Muscle of leg (tissue), 11 donors: ENCODE measurements around the gene MS4A18. TPM values are rescaled to one million over a fixed set of nuclear protein-coding genes. Genes with fewer than 3 reads are reported as not detected.

Experiments
- DNase-seq: peaks from one replicate; pipeline ENCODE4 v3.0.0; 2013
- H3K27ac ChIP-seq: one replicate; pipeline ENCODE4 v1.5.1; 2013; ENCODE audit warnings: mild to moderate bottlenecking, low read length, control low read depth
- H3K27me3 ChIP-seq: one replicate; pipeline ENCODE4 v1.6.1; 2013; ENCODE audit warnings: low read length; ENCODE audit not compliant: control insufficient read depth, insufficient read depth
- H3K36me3 ChIP-seq: one replicate; pipeline ENCODE4 v1.6.1; 2013; ENCODE audit warnings: low read length; ENCODE audit not compliant: control insufficient read depth, insufficient read depth
- H3K4me1 ChIP-seq: one replicate; pipeline ENCODE4 v1.6.1; 2013; ENCODE audit warnings: low read length; ENCODE audit not compliant: control insufficient read depth, insufficient read depth
- H3K4me3 ChIP-seq: one replicate; pipeline ENCODE4 v1.5.1; 2013; ENCODE audit warnings: low read length, control low read depth
- H3K9me3 ChIP-seq: replicated peaks from 2 replicates; pipeline ENCODE4 v1.6.1; 2013; ENCODE audit warnings: low read depth, low read length; ENCODE audit not compliant: control insufficient read depth
- WGBS: methylation state at CpG from one replicate; pipeline ENCODE4 v1.1.5; 2013; ENCODE audit warnings: missing lambda C conversion rate; ENCODE audit not compliant: insufficient coverage; 5-methylcytosine and 5-hydroxymethylcytosine counted together
- polyA plus RNA-seq, 8 donors: library from polyadenylated mRNA; unstranded; fragments of 120-200 nt; gene quantifications; one replicate each; pipeline versions ENCODE4 v1.2.1 to v1.2.3, GENCODE V29; 2013; ENCODE audit warnings: inconsistent platforms in 1 of 8, low replicate concordance in 1 of 8; ENCODE audit not compliant: insufficient read length in 8 of 8, insufficient read depth in 1 of 8
- total RNA-seq: library from RNA; stranded (reverse); fragments of 120-200 nt; gene quantifications from one replicate; pipeline ENCODE4 v1.2.4, GENCODE V29; 2013

Gene MS4A18
- total and polyA plus RNA-seq, 9 donors: not detected

GRCh38 chr11:60764879-60765278 lies 40.4 kb downstream of the MS4A18 start:
- no peak for DNase-seq
- Histone ChIP-seq H3K27ac (no peak overlapping the region), H3K27me3 (peaks cover 2% of the 10 kb centered on the region), H3K9me3 (no peaks in the 10 kb centered on the region), H3K36me3 (no peaks in the 10 kb centered on the region), H3K4me3 (no peak overlapping the region), H3K4me1 (peaks cover 4% of the 10 kb centered on the region)
- no CpG with 5 or more reads among the region's 1 CpG for WGBS

DNA sequence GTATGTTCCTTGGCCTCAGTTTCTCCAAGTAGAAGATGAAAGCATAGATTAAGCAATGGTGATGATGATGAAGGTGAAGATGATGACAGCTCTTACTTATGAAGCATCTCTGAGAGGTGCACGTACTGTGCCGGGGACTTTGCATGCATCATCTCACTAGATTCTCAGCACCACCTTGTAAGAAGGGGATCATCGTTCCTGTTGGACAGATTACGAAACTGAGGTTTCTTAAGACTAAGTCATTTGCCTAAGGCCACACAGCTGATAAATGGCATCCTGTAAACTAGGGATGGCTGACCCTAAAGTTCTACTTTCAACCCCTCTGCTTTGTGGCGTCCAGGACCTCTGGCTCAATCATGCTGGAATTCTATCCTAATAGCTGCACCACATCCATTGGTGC lies 40.8 kb downstream of the MS4A18 start:
- peaks cover 2% of the 10 kb centered on the region for H3K27me3 ChIP-seq
- DNase-seq: no peak
- 77% methylated on average over 4 of the region's 5 CpGs for WGBS
- no peaks in the 10 kb centered on the region for H3K9me3 ChIP-seq
- peaks cover 4% of the 10 kb centered on the region for H3K4me1 ChIP-seq
- no peak overlapping the region for H3K4me3 ChIP-seq
- H3K27ac ChIP-seq: no peak overlapping the region
- no peaks in the 10 kb centered on the region for H3K36me3 ChIP-seq

DNA sequence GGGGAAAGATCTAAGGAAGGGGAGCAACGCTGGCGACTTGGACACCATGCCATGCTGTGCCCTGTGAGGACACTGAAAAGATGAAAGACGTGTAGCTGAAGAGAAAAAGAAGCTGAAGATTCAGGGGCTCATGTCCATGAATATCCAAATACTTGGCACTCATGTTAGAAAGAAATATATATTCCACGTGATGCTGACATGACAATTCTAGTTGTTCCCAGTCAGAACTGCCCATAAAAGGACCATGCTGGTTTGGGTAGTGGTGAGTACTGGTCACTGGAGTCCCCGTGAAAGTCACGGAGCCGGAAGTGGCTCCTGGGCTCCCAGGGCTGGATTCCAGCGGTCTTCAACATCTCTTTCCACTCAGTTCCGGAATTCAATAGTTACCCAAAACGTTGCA lies 42.0 kb downstream of the MS4A18 start:
- Histone ChIP-seq H3K4me1 (peaks cover 4% of the 10 kb centered on the region), H3K36me3 (no peaks in the 10 kb centered on the region), H3K9me3 (no peaks in the 10 kb centered on the region), H3K27me3 (peaks cover 2% of the 10 kb centered on the region), H3K27ac (no peak overlapping the region), H3K4me3 (no peak overlapping the region)
- WGBS: 92% methylated on average over 2 of the region's 10 CpGs
- no peak for DNase-seq

DNA sequence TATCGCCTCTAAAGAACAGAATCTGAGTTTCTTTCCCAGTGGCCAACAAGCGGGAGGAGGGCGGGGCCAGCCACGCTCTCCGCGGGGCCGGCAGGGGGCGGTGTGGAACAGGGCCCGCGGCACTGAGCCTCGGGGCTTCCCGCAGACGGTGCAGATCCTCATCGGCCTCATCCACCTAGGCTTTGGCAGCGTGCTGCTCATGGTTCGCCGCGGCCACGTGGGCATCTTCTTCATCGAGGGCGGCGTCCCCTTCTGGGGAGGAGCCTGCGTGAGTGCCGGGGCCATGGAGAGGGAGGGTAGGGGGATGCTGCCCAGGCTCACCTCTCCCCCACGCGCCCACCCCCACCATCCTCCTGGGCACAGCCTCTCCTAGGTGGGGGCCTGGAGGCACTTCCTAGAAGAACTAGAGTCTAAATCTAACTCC lies 42.9 kb downstream of the MS4A18 start:
- H3K4me3 ChIP-seq: no peak overlapping the region
- H3K27me3 ChIP-seq: peaks cover 2% of the 10 kb centered on the region
- H3K9me3 ChIP-seq: no peaks in the 10 kb centered on the region

DNA sequence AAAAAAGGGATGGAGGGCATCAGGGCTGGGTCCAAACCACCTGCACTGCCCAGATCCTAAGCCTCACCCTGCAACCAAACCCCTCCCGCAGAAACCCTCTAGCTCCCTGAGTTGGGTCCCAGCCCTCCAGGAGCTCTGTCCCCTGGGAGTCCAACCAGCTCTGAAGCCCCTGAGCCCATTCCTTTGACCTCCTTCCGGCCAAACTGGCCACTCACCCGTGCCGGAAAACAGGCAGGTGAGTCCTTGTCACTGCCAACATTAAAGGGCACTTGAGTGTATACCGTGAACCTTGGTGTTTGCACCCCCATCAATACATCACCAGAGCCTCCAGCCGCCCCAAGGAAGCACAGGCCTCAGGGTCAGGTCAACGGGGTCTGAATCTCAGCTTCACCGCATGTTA lies 43.7 kb downstream of the MS4A18 start:
- Histone ChIP-seq H3K9me3 (no peaks in the 10 kb centered on the region), H3K36me3 (no peaks in the 10 kb centered on the region), H3K4me1 (peaks cover 8% of the 10 kb centered on the region), H3K27ac (no peak overlapping the region), H3K27me3 (peaks cover 2% of the 10 kb centered on the region), H3K4me3 (no peak overlapping the region)
- WGBS: 98% methylated on average over 6 of the region's 8 CpGs
- no peak for DNase-seq

More for the DNA sequence above, 42.9 kb downstream of the MS4A18 start:
- no peaks in the 10 kb centered on the region for H3K36me3 ChIP-seq
- no peak for DNase-seq
- H3K27ac ChIP-seq: no peak overlapping the region
- WGBS: 33% methylated on average over 5 of the region's 26 CpGs
- H3K4me1 ChIP-seq: peaks cover 2% of the 10 kb centered on the region

- Histone ChIP-seq H3K4me1 (peaks cover 10% of the 10 kb centered on the region), H3K27me3 (peaks cover 2% of the 10 kb centered on the region), H3K27ac (no peak overlapping the region), H3K4me3 (no peak overlapping the region), H3K36me3 (no peaks in the 10 kb centered on the region), H3K9me3 (no peaks in the 10 kb centered on the region)
- no peak for DNase-seq
- 73% methylated on average over 4 of the region's 4 CpGs for WGBS
Observed at GRCh38 chr11:60769273-60769672, 44.8 kb downstream of the MS4A18 start.

DNA sequence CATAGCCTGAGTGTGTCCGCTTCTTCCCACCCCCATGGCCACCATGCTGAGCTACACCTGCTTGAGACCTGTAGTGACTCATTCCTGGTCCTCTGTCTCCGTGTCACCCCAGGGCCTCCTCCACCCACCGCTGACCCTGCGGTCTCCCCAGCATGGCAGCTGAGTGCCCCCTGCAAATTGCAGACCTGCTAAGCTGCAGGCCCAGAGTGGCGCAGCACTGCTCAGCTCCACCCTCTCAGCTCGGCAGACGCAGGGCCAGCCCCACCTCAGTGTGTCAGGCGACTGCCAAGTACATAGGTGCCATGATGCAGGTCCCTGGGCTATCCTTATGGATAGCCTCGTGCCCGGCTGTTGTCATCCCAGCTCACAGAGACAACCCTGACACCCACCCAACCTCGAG lies 45.3 kb downstream of the MS4A18 start:
- no peak for DNase-seq
- H3K4me1 ChIP-seq: peaks cover 10% of the 10 kb centered on the region
- H3K9me3 ChIP-seq: no peaks in the 10 kb centered on the region
- 85% methylated on average over 11 of the region's 11 CpGs for WGBS
- peaks cover 2% of the 10 kb centered on the region for H3K27me3 ChIP-seq
- H3K4me3 ChIP-seq: no peak overlapping the region
- H3K27ac ChIP-seq: no peak overlapping the region
- no peaks in the 10 kb centered on the region for H3K36me3 ChIP-seq

DNA sequence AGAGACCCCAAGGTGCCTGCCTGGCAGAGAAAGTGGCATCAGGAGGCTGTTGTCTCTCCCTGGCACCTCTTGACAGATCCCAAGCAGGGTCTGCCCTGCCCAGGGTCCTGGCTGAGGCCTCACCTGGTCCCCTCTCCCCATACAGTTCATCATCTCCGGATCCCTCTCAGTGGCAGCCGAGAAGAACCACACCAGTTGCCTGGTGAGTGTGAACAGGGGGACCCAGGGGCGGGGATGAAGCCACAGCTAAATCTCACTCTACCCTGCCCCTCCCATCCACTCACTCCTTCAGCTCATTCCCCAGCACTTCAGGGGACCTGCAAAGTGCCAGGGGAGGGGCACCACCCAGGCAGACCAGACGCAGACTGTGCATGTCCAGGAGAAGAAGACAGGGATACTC lies 46.6 kb downstream of the MS4A18 start:
- Histone ChIP-seq H3K4me1 (peaks cover 17% of the 10 kb centered on the region), H3K27ac (no peak overlapping the region), H3K27me3 (peaks cover 2% of the 10 kb centered on the region), H3K9me3 (no peaks in the 10 kb centered on the region), H3K4me3 (no peak overlapping the region), H3K36me3 (no peaks in the 10 kb centered on the region)
- no peak for DNase-seq
- WGBS: no CpG with 5 or more reads among the region's 4 CpGs

DNA sequence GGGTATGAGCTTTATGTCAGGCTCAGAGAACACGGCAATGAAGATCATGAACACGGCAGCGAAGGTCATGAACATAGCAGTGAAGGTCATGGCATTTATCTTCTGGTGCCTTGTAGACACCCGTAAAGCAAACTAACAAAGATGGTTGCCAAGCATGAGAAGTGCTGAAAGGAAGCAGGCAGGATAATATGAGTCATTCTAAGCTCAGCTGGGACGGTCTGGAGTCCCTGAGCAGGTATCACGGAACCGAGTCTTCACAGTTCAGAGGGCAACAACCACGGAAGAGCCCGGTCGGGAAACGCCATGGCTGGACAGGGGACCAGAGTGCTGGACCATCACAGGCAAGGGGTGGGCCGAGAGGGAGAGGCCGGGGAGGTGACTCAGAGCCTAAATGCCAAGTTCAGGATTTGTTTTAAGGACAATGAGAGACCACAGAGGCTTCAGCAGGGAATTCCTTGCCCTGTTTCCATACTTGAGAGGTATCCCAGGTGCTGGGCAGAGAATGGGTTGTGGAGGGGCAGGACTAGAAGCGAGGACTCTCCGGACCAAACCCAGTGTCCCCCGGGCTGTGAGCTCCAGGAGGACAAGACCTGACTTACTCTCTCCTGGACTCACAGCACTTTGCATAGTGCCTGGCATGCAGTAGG lies 47.5 kb downstream of the MS4A18 start:
- Histone ChIP-seq H3K27me3 (no peaks in the 10 kb centered on the region), H3K4me3 (no peak overlapping the region), H3K27ac (no peak overlapping the region), H3K4me1 (peaks cover 20% of the 10 kb centered on the region), H3K9me3 (no peaks in the 10 kb centered on the region), H3K36me3 (no peaks in the 10 kb centered on the region)
- DNase-seq: no peak
- WGBS: 77% methylated on average over 11 of the region's 16 CpGs

DNA sequence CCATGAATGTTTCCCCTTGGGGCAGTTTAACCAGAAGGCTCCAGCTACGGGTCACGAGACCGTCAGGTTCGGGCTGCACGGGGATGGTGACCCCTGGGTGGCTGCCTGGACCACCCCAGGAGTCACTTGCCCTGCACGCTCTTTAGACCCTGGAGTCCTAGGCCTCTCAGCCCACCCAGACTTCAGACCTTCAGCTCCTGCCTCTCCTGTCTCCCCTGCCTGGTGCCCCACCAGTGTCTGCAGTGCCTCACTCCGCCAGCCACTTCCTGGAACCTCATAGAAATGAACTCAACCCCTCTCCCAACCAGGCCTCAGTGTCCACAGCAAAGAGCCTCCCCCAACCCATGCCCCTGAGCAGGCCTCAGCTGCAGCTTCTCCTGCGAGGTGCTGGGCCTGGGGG lies 48.1 kb downstream of the MS4A18 start:
- Histone ChIP-seq H3K36me3 (no peaks in the 10 kb centered on the region), H3K27ac (no peak overlapping the region), H3K4me3 (no peak overlapping the region), H3K27me3 (no peaks in the 10 kb centered on the region), H3K4me1 (peaks cover 23% of the 10 kb centered on the region), H3K9me3 (no peaks in the 10 kb centered on the region)
- WGBS: 78% methylated on average over 6 of the region's 8 CpGs
- DNase-seq: no peak

GRCh38 chr11:60774726-60775125 lies 50.2 kb downstream of the MS4A18 start:
- H3K9me3 ChIP-seq: no peaks in the 10 kb centered on the region
- H3K27me3 ChIP-seq: no peaks in the 10 kb centered on the region
- peaks cover 23% of the 10 kb centered on the region for H3K4me1 ChIP-seq
- 74% methylated on average over 10 of the region's 13 CpGs for WGBS
- DNase-seq: no peak
- no peak overlapping the region for H3K4me3 ChIP-seq
- no peak overlapping the region for H3K27ac ChIP-seq
- no peaks in the 10 kb centered on the region for H3K36me3 ChIP-seq
